OCI-LY7 (cell line): Measurements from ENCODE around the gene PSMA3. TPM values are rescaled to one million over a fixed set of nuclear protein-coding genes. Genes with fewer than 3 reads are reported as not detected.
A peak's percentile ranks its signal among the peaks of the same experiment; 100 is the strongest.

Experiments used
- BruUV-seq: library from RNA; stranded (reverse); fragments of 400-500 nt; replicated peaks from 2 replicates; lab custom pipeline; 2021; lab: Mats Ljungman, UMichigan
- CTCF ChIA-PET: fragments of 300-600 bp; sonication (Branson Sonifier 250); formaldehyde crosslinking; loops from one replicate; lab custom pipeline; 2022; ENCODE audit warnings: antibody characterized with exemption; ENCODE audit not compliant: unreplicated experiment; lab: Charles Lee
- POLR2A ChIA-PET: fragments of 300-600 bp; sonication (Branson Sonifier 250); formaldehyde crosslinking; loops from one replicate; lab custom pipeline; 2022; ENCODE audit warnings: antibody characterized with exemption; lab: Charles Lee
- DNase-seq: peaks from one replicate; pipeline ENCODE4 v3.0.0-alpha.2; 2015; ENCODE audit warnings: low spot score
- H2AFZ ChIP-seq: fragments of 200-600 bp; sonication (generic), shearing (Covaris generic); 2 replicates; pipeline ENCODE4 v1.6.1; 2014; ENCODE audit warnings: mild to moderate bottlenecking, antibody characterized with exemption, low read length, moderate library complexity
- H3K27ac ChIP-seq: fragments of 200-600 bp; sonication (generic); 2 replicates; pipeline ENCODE4 v1.5.1; 2014; ENCODE audit warnings: mixed run types, low read depth, mild to moderate bottlenecking, moderate library complexity, low read length, inconsistent platforms; ENCODE audit not compliant: poor library complexity, severe bottlenecking
- H3K36me3 ChIP-seq: fragments of 200-600 bp; sonication (generic); 2 replicates; pipeline ENCODE4 v1.6.1; 2014; ENCODE audit warnings: mild to moderate bottlenecking, antibody characterized with exemption, low read length, moderate library complexity, mixed read lengths; ENCODE audit not compliant: insufficient read depth
- H3K4me1 ChIP-seq: fragments of 200-600 bp; sonication (generic); 2 replicates; pipeline ENCODE4 v1.5.1; 2014; ENCODE audit warnings: mild to moderate bottlenecking, low read length; ENCODE audit not compliant: insufficient read depth, poor library complexity, severe bottlenecking
- H3K4me2 ChIP-seq: fragments of 200-600 bp; sonication (generic); 2 replicates; pipeline ENCODE4 v1.6.1; 2014; ENCODE audit warnings: mild to moderate bottlenecking, low read length
- H3K4me3 ChIP-seq: fragments of 200-600 bp; sonication (generic); 2 replicates; pipeline ENCODE4 v1.5.1; 2014; ENCODE audit warnings: mild to moderate bottlenecking, low read depth, low read length; ENCODE audit not compliant: poor library complexity, severe bottlenecking
- H3K79me2 ChIP-seq: fragments of 200-600 bp; sonication (generic); 2 replicates; pipeline ENCODE4 v1.6.1; 2016; ENCODE audit warnings: low read depth, mild to moderate bottlenecking, low read length, moderate library complexity, mixed read lengths; ENCODE audit not compliant: insufficient read depth
- H3K9me2 ChIP-seq: fragments of 200-600 bp; sonication (generic); 2 replicates; pipeline ENCODE4 v1.6.1; 2016; ENCODE audit warnings: mild to moderate bottlenecking, low read length, mixed read lengths; ENCODE audit not compliant: insufficient read depth
- H3K9me3 ChIP-seq: fragments of 200-600 bp; sonication (generic); 2 replicates; pipeline ENCODE4 v1.6.1; 2014; ENCODE audit warnings: mild to moderate bottlenecking, mixed run types, low read length, mixed read lengths
- H4K20me1 ChIP-seq: fragments of 200-600 bp; sonication (generic); 2 replicates; pipeline ENCODE4 v1.6.1; 2014; ENCODE audit warnings: mild to moderate bottlenecking, antibody characterized with exemption, low read length, moderate library complexity, mixed read lengths; ENCODE audit not compliant: insufficient read depth
- CTCF ChIP-seq: fragments of 200-600 bp; sonication (generic); conservative IDR thresholded peaks from 2 replicates; pipeline ENCODE4 v1.5.1; 2014; ENCODE audit warnings: mild to moderate bottlenecking, antibody characterized with exemption, low read length, moderate library complexity, mixed read lengths
- EZH2phosphoT487 ChIP-seq: fragments of 200-600 bp; sonication (generic); IDR thresholded peaks from 2 replicates; pipeline ENCODE4 v1.6.1; 2018; ENCODE audit warnings: low read depth, borderline replicate concordance, mild to moderate bottlenecking, mixed run types, antibody characterized with exemption, low read length, moderate library complexity, mixed read lengths
- intact Hi-C: fragments of 100-400 bp; cut with micrococcal nuclease; formaldehyde crosslinking; loops from one replicate; pipeline ENCODE4 v1.10.0; 2022; ENCODE audit not compliant: unreplicated experiment
- total RNA-seq, 2 experiments: library from RNA; depleted of rRNA in 1 of 2; stranded (reverse); fragments of >200 nt in 1 of 2; shearing (Covaris generic) in 1 of 2; gene quantifications; 2 replicates each; pipeline ENCODE4 v1.2.3, GENCODE V29; 2014 to 2022

PSMA3 gene
- total RNA-seq, 2 experiments from 2014 or later: 88.9 to 206 TPM

GRCh38 chr14:58278177-58278576, 33.5 kb downstream of the PSMA3 start:
- Histone ChIP-seq H3K36me3 (peaks cover 98% of the 10 kb centered on the region), H3K27ac (no peak overlapping the region), H3K4me1 (no peaks in the 10 kb centered on the region), H3K79me2 (peaks cover 87% of the 10 kb centered on the region), H3K4me2 (no peak overlapping the region), H3K4me3 (no peak overlapping the region), H3K9me3 (no peaks in the 10 kb centered on the region), H2AFZ (no peak overlapping the region), H4K20me1 (peaks cover 14% of the 10 kb centered on the region; the same call in 1 of the 2 replicates), H3K9me2 (no peaks in the 10 kb centered on the region)
- CTCF ChIA-PET: no interaction called here
- no TSS peak for BruUV-seq
- no peak for TF ChIP-seq EZH2phosphoT487
- no peak for TF ChIP-seq CTCF
- intact Hi-C loops: no loop called here
- no peak for DNase-seq
- POLR2A ChIA-PET: no interaction called here

GRCh38 chr14:58280954-58281787, 36.5 kb downstream of the PSMA3 start:
- ChIA-PET CTCF (no interaction called here), POLR2A (interaction anchor here (0.7 to 0.8 kb wide), 2 partner anchors 12 to 24 kb away, joined by 3 read pairs; no protein-coding TSS in a partner anchor)
- H3K9me3 ChIP-seq: no peaks in the 10 kb centered on the region
- H3K27ac ChIP-seq: no peak overlapping the region
- no peak overlapping the region for H3K4me2 ChIP-seq
- TF ChIP-seq EZH2phosphoT487 (no peak), CTCF (no peak)
- H2AFZ ChIP-seq: no peak overlapping the region
- peaks cover 12% of the 10 kb centered on the region; the same call in 1 of the 2 replicates for H4K20me1 ChIP-seq
- no peak overlapping the region for H3K4me3 ChIP-seq
- H3K4me1 ChIP-seq: no peaks in the 10 kb centered on the region
- H3K79me2 ChIP-seq: peaks cover 92% of the 10 kb centered on the region
- DNase-seq: no peak
- no peaks in the 10 kb centered on the region for H3K9me2 ChIP-seq
- BruUV-seq: TSS peak; percentile 1
- intact Hi-C loops: no loop called here
- H3K36me3 ChIP-seq: peaks cover 99% of the 10 kb centered on the region

- no peak overlapping the region for H2AFZ ChIP-seq
- TF ChIP-seq CTCF: no peak
- no peak for TF ChIP-seq EZH2phosphoT487
- H3K9me2 ChIP-seq: no peaks in the 10 kb centered on the region
- ChIA-PET POLR2A (interaction anchor here (0.7 kb wide), 1 partner anchor 11 kb away, joined by 3 read pairs; no protein-coding TSS in a partner anchor), CTCF (no interaction called here)
- no peaks in the 10 kb centered on the region for H3K4me1 ChIP-seq
- intact Hi-C loops: no loop called here
- BruUV-seq: no TSS peak
- H4K20me1 ChIP-seq: peaks cover 12% of the 10 kb centered on the region; the same call in 1 of the 2 replicates
- H3K4me2 ChIP-seq: no peak overlapping the region
- H3K79me2 ChIP-seq: peaks cover 93% of the 10 kb centered on the region
- peaks cover 99% of the 10 kb centered on the region for H3K36me3 ChIP-seq
- H3K27ac ChIP-seq: no peak overlapping the region
- DNase-seq: no peak
- H3K9me3 ChIP-seq: no peaks in the 10 kb centered on the region
- H3K4me3 ChIP-seq: no peak overlapping the region
Measured at GRCh38 chr14:58281969-58282368, 37.3 kb downstream of the PSMA3 start.
